Measurements from ENCODE around the gene KNDC1.
"Not testable (repeated sequence)": the region's sequence is repeated elsewhere in the genome, so short reads cannot be mapped to it uniquely, and the experiment has no call there.

Gene KNDC1

DNA sequence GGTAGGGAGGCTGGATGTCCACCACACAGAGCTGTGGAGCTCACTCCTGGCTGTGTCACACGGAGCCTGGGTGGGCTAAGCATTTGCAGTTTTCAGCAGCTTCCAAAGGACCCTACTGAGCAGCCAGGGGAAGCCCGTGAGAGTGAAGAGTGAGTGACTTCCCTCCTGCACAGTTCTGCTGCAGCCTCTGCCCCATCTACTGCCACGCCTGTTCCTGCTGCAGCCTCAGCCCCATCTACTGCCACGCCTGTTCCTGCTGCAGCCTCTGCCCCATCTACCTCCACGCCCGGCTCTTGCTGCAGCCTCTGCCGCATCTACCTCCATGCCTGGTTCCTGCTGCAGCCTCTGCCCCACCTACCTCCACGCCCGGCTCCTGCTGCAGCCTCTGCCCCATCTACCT is 104.4 kb downstream of the KNDC1 start:
- H3K4me3 ChIP-seq (ENCODE audit: low read length), result no peak overlapping the region
- H3K27ac ChIP-seq (ENCODE audit: low read depth, low read length), result no peak overlapping the region
- H3K36me3 ChIP-seq (ENCODE audit: insufficient read depth, low read length), result no peaks in the 10 kb centered on the region
- no peaks in the 10 kb centered on the region for H3K9me3 ChIP-seq (ENCODE audit: insufficient read depth, low read depth, low read length)
- peaks cover 19% of the 10 kb centered on the region for H3K27me3 ChIP-seq (ENCODE audit: insufficient read depth, low read length)
- 82% methylated on average over 9 of the region's 9 CpGs for WGBS
- H3K9ac ChIP-seq (ENCODE audit: low read depth, low read length), result no peak overlapping the region
- 0 out of 2 replicates have a peak, but pooled peaks cover 10% of the 10 kb centered on the region for H3K4me1 ChIP-seq (ENCODE audit: insufficient read depth, low read length)

DNA sequence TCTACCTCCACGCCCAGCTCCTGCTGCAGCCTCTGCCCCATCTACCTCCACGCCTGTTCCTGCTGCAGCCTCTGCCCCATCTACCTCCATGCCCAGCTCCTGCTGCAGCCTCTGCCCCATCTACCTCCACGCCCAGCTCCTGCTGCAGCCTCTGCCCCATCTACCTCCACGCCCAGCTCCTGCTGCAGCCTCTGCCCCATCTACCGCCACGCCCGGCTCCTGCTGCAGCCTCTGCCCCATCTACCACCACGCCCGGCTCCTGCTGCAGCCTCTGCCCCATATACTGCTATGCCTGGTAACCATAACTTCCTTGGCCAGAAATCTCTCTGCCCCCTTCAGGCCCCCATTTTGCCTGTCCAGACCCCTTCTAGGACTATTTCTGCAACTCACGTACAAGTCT is 105.0 kb downstream of the KNDC1 start:
- not testable (repeated sequence) for H3K27ac ChIP-seq (ENCODE audit: low read depth, low read length); H3K36me3 ChIP-seq (ENCODE audit: insufficient read depth, low read length); H3K4me1 ChIP-seq (ENCODE audit: insufficient read depth, low read length); H3K9me3 ChIP-seq (ENCODE audit: insufficient read depth, low read depth, low read length); H3K9ac ChIP-seq (ENCODE audit: low read depth, low read length); H3K4me3 ChIP-seq (ENCODE audit: low read length)
- peaks cover 19% of the 10 kb centered on the region for H3K27me3 ChIP-seq (ENCODE audit: insufficient read depth, low read length)
- 76% methylated on average over 10 of the region's 10 CpGs for WGBS

DNA sequence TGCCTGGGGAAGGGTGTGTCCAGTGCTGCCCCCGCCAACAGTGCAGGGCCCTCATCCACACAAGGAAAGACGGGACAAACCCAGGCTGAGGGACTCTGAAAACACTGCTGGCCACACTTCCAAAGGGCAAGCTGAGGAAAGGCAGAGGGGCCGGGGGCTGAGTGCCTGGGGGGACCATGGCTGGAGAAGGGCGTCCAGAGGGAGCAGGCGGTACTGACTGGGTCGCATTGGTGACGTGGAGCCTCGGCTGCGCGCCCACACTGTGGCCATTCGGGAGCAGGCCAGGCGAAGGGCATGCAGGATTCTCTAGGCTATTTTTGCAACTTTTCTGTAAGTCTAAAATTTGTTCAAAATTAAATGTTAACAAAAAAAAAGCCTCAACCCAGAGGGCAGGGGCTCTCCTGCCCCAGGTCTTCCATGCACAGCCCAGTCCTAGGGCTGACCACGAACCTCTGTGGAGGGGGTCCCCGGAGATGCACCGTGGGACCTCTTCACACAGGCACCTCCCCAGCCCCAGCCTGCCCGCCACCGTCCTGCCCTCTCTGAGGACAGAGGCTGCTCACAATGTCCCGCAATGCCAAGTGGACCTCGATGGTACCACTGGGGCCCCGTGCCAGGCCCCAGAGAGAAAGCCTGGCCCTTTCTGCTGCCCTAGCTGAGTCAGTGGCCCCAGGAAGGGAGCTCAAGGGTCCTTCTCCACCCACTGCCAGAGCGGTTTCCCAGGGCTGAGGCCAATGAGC is 106.2 kb downstream of the KNDC1 start:
- Histone ChIP-seq H3K9me3 (ENCODE audit: insufficient read depth, low read depth, low read length) (no peaks in the 10 kb centered on the region), H3K4me3 (ENCODE audit: low read length) (no peak overlapping the region), H3K27me3 (ENCODE audit: insufficient read depth, low read length) (peaks cover 17% of the 10 kb centered on the region), H3K9ac (ENCODE audit: low read depth, low read length) (no peak overlapping the region), H3K4me1 (ENCODE audit: insufficient read depth, low read length) (0 out of 2 replicates have a peak, but pooled peaks cover 8% of the 10 kb centered on the region), H3K27ac (ENCODE audit: low read depth, low read length) (no peak overlapping the region), H3K36me3 (ENCODE audit: insufficient read depth, low read length) (no peaks in the 10 kb centered on the region)
- WGBS, result 95% methylated on average over 21 of the region's 21 CpGs

DNA sequence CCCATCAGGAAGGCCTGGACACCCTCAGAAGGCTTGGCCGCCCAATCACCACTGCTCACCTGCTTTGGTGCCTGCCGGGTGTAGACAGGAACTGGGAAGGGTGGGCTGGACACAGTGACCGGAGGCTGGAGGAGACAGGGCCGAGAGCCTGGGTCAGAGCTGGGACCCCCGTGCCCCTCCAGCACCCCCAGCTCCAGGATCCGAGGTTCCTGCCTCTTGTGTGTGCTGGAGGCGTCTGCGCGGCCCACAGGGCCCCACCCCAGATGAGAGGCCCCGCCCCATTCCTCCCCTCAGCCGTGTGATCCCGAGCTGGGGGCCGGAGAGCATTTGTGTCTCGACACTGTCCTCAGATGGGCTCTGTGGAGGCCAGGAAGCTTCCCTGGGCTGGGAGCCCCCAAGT is 107.3 kb downstream of the KNDC1 start:
- Histone ChIP-seq H3K36me3 (ENCODE audit: insufficient read depth, low read length) (no peaks in the 10 kb centered on the region), H3K4me1 (ENCODE audit: insufficient read depth, low read length) (0 out of 2 replicates have a peak, but pooled peaks cover 4% of the 10 kb centered on the region), H3K4me3 (ENCODE audit: low read length) (no peak overlapping the region), H3K27me3 (ENCODE audit: insufficient read depth, low read length) (peaks cover 13% of the 10 kb centered on the region), H3K27ac (ENCODE audit: low read depth, low read length) (no peak overlapping the region), H3K9me3 (ENCODE audit: insufficient read depth, low read depth, low read length) (no peaks in the 10 kb centered on the region), H3K9ac (ENCODE audit: low read depth, low read length) (no peak overlapping the region)
- 85% methylated on average over 14 of the region's 14 CpGs for WGBS

DNA sequence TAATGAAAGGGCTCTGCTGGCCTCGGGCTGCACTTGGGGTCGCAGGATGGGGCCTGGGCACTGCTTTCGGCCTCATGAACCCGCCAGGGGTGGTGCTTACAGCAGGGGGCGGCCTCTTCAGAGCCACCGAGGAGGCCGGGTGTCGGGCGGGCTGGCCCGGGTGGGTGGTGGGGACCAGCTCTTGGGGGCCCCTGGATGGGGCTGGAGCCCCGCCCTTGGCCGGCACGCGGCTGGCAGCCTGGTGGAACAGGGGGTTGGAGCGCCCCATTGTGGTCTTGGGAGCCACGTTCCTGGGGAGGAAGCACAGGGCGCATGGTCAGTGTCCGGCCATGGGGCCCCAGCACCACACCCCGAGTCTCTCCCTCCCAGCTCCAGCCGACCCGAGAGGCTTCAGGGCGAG is 107.8 kb downstream of the KNDC1 start:
- no peak overlapping the region for H3K4me3 ChIP-seq (ENCODE audit: low read length)
- H3K36me3 ChIP-seq (ENCODE audit: insufficient read depth, low read length), result no peaks in the 10 kb centered on the region
- peaks cover 8% of the 10 kb centered on the region for H3K27me3 ChIP-seq (ENCODE audit: insufficient read depth, low read length)
- H3K4me1 ChIP-seq (ENCODE audit: insufficient read depth, low read length), result no peaks in the 10 kb centered on the region
- WGBS, result 90% methylated on average over 22 of the region's 22 CpGs
- no peaks in the 10 kb centered on the region for H3K9me3 ChIP-seq (ENCODE audit: insufficient read depth, low read depth, low read length)
- H3K9ac ChIP-seq (ENCODE audit: low read depth, low read length), result no peak overlapping the region
- H3K27ac ChIP-seq (ENCODE audit: low read depth, low read length), result no peak overlapping the region

DNA sequence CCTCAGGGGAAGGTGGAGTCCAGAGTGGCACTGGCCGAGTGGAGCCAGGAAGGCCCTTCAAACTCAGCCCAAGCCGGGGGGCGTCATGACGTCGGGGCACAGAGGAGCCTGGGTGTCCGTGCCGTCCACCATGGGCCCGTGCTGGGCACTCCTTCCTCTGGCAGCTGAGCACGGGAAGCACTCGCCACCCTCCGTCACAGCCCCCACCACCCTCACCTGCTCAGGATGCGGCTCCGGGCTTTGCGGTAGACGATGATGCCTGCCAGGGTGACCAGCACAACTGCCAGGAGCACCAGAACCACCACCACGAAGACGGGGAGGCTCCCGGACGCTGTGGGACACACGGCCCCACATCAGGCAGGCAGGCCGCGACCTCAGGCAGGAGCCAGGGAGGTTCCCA is 108.5 kb downstream of the KNDC1 start:
- Histone ChIP-seq H3K36me3 (ENCODE audit: insufficient read depth, low read length) (no peaks in the 10 kb centered on the region), H3K9ac (ENCODE audit: low read depth, low read length) (no peak overlapping the region), H3K9me3 (ENCODE audit: insufficient read depth, low read depth, low read length) (no peaks in the 10 kb centered on the region), H3K27ac (ENCODE audit: low read depth, low read length) (no peak overlapping the region), H3K27me3 (ENCODE audit: insufficient read depth, low read length) (peaks cover under 1% of the 10 kb centered on the region; the same call in 1 of the 2 replicates), H3K4me3 (ENCODE audit: low read length) (no peak overlapping the region), H3K4me1 (ENCODE audit: insufficient read depth, low read length) (no peaks in the 10 kb centered on the region)
- WGBS, result 95% methylated on average over 22 of the region's 22 CpGs

DNA sequence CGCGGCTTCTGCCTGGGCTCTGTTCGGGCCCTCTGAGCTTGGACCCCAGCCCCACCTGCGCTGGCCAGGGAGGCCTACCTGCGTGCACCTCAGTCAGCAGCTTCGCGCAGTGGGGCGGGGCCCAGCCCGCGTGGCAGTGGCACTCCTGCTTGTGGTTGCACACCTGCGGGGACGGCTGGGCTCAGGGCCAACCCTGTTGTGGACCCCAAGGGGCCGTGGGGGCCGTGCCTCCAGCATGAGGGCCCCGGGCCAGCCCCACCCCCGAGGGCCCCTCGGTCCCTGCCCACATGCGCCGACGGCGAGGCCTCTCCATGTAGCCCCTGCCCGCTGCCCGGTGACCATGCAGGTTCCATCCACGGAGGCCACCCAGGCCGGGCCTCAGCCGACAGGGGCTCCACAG is 109.3 kb downstream of the KNDC1 start:
- 88% methylated on average over 26 of the region's 26 CpGs for WGBS
- Histone ChIP-seq H3K4me3 (ENCODE audit: low read length) (no peak overlapping the region), H3K4me1 (ENCODE audit: insufficient read depth, low read length) (no peaks in the 10 kb centered on the region), H3K9me3 (ENCODE audit: insufficient read depth, low read depth, low read length) (no peaks in the 10 kb centered on the region), H3K9ac (ENCODE audit: low read depth, low read length) (no peak overlapping the region), H3K27me3 (ENCODE audit: insufficient read depth, low read length) (no peaks in the 10 kb centered on the region), H3K27ac (ENCODE audit: low read depth, low read length) (no peak overlapping the region), H3K36me3 (ENCODE audit: insufficient read depth, low read length) (no peaks in the 10 kb centered on the region)

DNA sequence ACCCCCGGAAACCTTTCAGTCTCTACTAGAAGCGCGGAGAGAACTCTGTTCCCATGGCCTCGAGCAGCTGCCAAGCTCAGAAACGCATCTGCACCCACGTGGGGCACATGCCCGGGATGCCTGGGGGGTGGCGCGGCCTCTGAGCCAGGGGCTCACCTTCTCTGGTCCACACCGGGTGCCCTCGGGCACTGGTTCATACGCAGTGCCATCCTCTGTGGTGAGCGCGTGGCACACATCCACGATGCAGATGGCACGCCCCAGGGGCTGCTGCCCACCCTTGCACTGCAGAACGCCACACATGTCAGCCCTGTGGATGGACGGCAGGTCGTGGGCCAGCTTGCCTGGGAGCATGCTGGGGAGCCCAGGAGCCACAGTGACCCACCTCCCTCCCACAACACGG is 110.2 kb downstream of the KNDC1 start:
- WGBS, result 90% methylated on average over 20 of the region's 20 CpGs

DNA sequence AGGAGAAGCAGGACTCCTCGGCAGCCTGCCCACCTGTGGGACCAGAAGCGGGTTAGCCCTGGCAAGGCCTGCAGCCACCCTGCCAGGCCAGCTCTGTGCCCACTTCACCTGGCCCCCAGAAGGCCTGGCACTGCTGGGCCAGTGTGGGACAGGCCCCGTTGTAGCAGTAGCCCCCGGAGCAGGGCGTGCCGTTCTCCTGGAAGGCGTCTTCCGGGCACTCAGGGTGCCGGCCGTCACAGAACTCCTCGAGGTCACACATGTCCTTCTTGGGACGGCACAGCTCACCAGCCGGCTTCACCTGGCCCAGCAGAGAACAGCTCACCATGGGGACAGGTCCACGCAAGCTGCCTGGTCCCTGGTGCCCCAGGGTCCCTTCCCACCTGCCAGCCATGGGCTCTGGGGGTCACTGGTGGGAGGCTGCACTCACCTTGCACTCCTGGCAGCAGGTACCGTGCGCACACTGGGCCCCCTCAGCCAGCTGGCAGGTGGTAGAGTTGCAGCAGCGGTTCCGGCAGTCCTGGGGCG is 110.8 kb downstream of the KNDC1 start:
- Histone ChIP-seq H3K4me3 (ENCODE audit: low read length) (no peak overlapping the region), H3K36me3 (ENCODE audit: insufficient read depth, low read length) (no peaks in the 10 kb centered on the region), H3K9ac (ENCODE audit: low read depth, low read length) (no peak overlapping the region), H3K27ac (ENCODE audit: low read depth, low read length) (no peak overlapping the region), H3K4me1 (ENCODE audit: insufficient read depth, low read length) (no peaks in the 10 kb centered on the region), H3K9me3 (ENCODE audit: insufficient read depth, low read depth, low read length) (no peaks in the 10 kb centered on the region), H3K27me3 (ENCODE audit: insufficient read depth, low read length) (peaks cover 3% of the 10 kb centered on the region)
- 94% methylated on average over 19 of the region's 19 CpGs for WGBS

More for the DNA sequence above, 110.2 kb downstream of the KNDC1 start:
- Histone ChIP-seq H3K27ac (ENCODE audit: low read depth, low read length) (no peak overlapping the region), H3K4me3 (ENCODE audit: low read length) (no peak overlapping the region), H3K9ac (ENCODE audit: low read depth, low read length) (no peak overlapping the region), H3K36me3 (ENCODE audit: insufficient read depth, low read length) (no peaks in the 10 kb centered on the region), H3K9me3 (ENCODE audit: insufficient read depth, low read depth, low read length) (no peaks in the 10 kb centered on the region), H3K27me3 (ENCODE audit: insufficient read depth, low read length) (no peaks in the 10 kb centered on the region), H3K4me1 (ENCODE audit: insufficient read depth, low read length) (no peaks in the 10 kb centered on the region)

DNA sequence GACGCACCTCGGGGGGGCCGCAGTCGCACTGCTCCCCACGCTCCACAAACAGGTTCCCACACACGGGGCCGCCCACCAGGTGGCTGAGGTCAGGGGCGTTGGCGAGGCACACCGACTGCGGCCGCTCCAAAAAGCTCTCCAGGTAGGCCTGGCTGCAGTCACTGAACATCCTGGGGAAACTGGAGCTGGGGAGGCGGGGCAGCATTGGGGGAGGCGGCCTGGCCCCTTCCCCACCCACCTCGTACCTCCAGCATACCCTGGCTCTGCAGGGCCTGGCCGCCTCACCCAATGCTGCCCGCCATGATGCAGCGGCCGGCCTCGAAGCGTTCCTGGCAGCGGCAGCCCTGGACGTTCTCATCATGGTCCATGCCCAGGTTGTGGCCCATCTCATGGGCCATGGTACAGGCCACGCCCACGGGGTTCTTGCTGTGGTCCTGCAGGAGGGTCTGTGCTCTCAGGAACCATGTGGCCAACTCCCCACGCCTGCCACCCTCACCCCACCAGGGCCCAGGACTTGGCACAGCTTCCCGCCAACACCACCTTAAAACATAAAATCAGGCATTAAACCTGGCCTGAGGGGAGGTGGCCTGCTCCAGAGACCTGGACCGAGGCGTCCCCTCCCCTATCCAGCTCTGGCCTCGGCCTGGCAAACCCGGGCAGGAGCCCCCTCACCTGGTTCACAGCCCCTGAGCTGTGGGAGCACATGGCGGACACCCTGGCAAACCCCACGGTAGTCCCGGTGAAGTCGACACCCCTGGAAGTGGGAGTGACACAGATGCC is 111.7 kb downstream of the KNDC1 start:
- Histone ChIP-seq H3K27me3 (ENCODE audit: insufficient read depth, low read length) (peaks cover 12% of the 10 kb centered on the region), H3K36me3 (ENCODE audit: insufficient read depth, low read length) (no peaks in the 10 kb centered on the region), H3K4me1 (ENCODE audit: insufficient read depth, low read length) (0 out of 2 replicates have a peak, but pooled peaks cover 3% of the 10 kb centered on the region), H3K27ac (ENCODE audit: low read depth, low read length) (no peak overlapping the region), H3K4me3 (ENCODE audit: low read length) (no peak overlapping the region), H3K9ac (ENCODE audit: low read depth, low read length) (no peak overlapping the region), H3K9me3 (ENCODE audit: insufficient read depth, low read depth, low read length) (no peaks in the 10 kb centered on the region)
- WGBS, result 83% methylated on average over 35 of the region's 35 CpGs

DNA sequence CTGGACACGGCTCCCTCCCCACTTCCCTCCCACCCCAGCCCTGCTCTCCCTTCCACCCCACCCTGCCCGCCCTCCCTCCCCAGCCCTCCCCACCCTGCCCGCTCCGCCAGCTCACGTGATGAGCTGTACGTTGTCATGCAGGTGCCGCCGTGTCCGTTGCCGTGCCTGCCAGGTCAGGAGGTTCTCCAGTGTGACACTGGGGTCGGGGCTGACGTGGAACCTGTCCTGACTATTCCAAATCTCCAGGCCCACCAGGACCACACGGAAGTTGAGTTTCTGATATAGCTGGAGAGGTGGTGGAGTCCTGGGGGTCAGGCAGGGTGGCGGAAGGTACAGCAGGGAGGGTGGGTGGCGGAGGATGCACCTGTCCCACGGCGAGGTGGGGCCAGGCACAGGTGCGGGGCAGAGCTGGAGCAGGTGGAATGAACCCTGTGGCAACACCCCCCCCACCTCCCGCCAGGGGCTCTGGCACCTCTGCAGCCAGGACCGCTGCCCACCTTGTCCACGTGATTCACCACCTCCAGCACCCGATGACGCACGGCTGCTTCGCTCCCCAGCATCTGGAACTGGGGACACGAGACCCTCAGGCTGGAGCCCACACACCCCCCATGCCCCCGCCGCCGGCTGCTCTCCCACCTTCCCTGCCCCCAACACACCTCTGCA is 112.4 kb downstream of the KNDC1 start:
- 83% methylated on average over 27 of the region's 29 CpGs for WGBS
- Histone ChIP-seq H3K9ac (ENCODE audit: low read depth, low read length) (no peak overlapping the region), H3K36me3 (ENCODE audit: insufficient read depth, low read length) (no peaks in the 10 kb centered on the region), H3K4me1 (ENCODE audit: insufficient read depth, low read length) (0 out of 2 replicates have a peak, but pooled peaks cover 3% of the 10 kb centered on the region), H3K4me3 (ENCODE audit: low read length) (no peak overlapping the region), H3K27me3 (ENCODE audit: insufficient read depth, low read length) (peaks cover 12% of the 10 kb centered on the region), H3K9me3 (ENCODE audit: insufficient read depth, low read depth, low read length) (no peaks in the 10 kb centered on the region), H3K27ac (ENCODE audit: low read depth, low read length) (no peak overlapping the region)

Data from HUES64 (cell line).